Breast epithelium (tissue), 4 donors: Measurements from ENCODE around the gene LAMC1. TPM values are rescaled to one million over a fixed set of nuclear protein-coding genes. Genes with fewer than 3 reads are reported as not detected.

Experiments
- DNase-seq, 2 donors: peaks; one replicate each; pipeline ENCODE4 v3.0.0-alpha.2; 2019; ENCODE audit warnings: low spot score in 2 of 2
- H3K27ac ChIP-seq, 2 donors: fragments of 200-600 bp; sonication (generic) in 1 of 2; one replicate each; pipeline ENCODE4 v1.5.1; 2016 to 2019; ENCODE audit warnings: mild to moderate bottlenecking in 1 of 2
- H3K27me3 ChIP-seq, 2 donors: fragments of 200-600 bp; sonication (generic) in 1 of 2; one replicate each; pipeline versions ENCODE4 v1.5.1 to v1.6.0; 2017 to 2019; ENCODE audit warnings: control low read depth in 1 of 2, mild to moderate bottlenecking in 1 of 2
- H3K36me3 ChIP-seq: fragments of 200-600 bp; one replicate; pipeline ENCODE4 v1.5.1; 2019
- H3K4me1 ChIP-seq, 2 donors: fragments of 200-600 bp; sonication (generic); one replicate each; pipeline ENCODE4 v1.5.1; 2016 to 2019; ENCODE audit warnings: control low read depth in 1 of 2
- H3K4me3 ChIP-seq, 3 donors: fragments of 200-600 bp; sonication (generic); 1 replicate in 2 of 3; 2 replicates in 1 of 3; pipeline ENCODE4 v1.5.1; 2016 to 2019; ENCODE audit warnings: mild to moderate bottlenecking in 3 of 3, moderate library complexity in 2 of 3
- H3K9me3 ChIP-seq, 2 donors: fragments of 200-600 bp; sonication (generic) in 1 of 2; one replicate each; pipeline ENCODE4 v1.5.1; 2016 to 2019; ENCODE audit warnings: control low read depth in 1 of 2
- POLR2A ChIP-seq: fragments of 450-650 bp; IDR thresholded peaks from one replicate; pipeline ENCODE4 v1.6.1; 2016; ENCODE audit warnings: antibody characterized with exemption, mild to moderate bottlenecking, moderate library complexity
- POLR2AphosphoS5 ChIP-seq, 3 donors: sonication (generic); formaldehyde crosslinking; IDR thresholded peaks; one replicate each; pipeline ENCODE4 v1.6.1; 2017; ENCODE audit warnings: antibody characterized with exemption in 3 of 3
- intact Hi-C: fragments of 100-400 bp; cut with DNase I; formaldehyde crosslinking; loops from one replicate; pipeline ENCODE4 v1.15.1; 2023; ENCODE audit warnings: low total_unique reads
- total RNA-seq, 3 donors: library from RNA; depleted of rRNA; stranded (reverse); fragments of >200 nt; gene quantifications; one replicate each; pipeline ENCODE4 v1.1.0, GENCODE V29; 2016
- TF ChIP-seq, protein P1 (sequence below), 3 donors: fragments of 450-650 bp; IDR thresholded peaks; one replicate each; pipeline ENCODE4 v1.5.1; 2016 to 2017; ENCODE audit warnings: antibody characterized with exemption in 3 of 3, mild to moderate bottlenecking in 3 of 3, moderate library complexity in 3 of 3

The LAMC1 gene
- total RNA-seq, 3 donors from 2014 or later, result 125 to 679 (median 249) TPM

DNA sequence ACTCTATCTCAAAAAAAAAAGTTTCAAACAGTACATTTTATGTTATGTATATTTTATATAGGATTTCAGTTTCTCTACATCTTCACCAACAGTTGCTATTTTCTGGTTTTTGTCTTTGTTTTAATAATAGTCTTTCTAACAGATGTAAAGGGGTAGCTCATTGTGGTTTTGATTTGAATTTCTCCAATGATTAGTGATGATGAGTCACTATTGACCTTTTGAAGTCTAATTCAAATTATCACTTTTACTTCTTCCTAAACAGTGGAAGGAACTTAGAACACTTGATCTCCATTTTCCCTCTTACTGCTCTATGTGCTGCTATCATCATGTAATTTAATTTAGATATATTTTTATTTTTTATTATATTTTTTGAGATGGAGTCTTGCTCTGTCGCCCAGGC lies 38.6 kb upstream of the LAMC1 start:
- no peaks in the 10 kb centered on the region for H3K36me3 ChIP-seq
- H3K4me1 ChIP-seq, result no peaks in the 10 kb centered on the region
- no peak overlapping the region for H3K27ac ChIP-seq
- H3K27me3 ChIP-seq, result no peaks in the 10 kb centered on the region
- TF ChIP-seq, protein P1, sequence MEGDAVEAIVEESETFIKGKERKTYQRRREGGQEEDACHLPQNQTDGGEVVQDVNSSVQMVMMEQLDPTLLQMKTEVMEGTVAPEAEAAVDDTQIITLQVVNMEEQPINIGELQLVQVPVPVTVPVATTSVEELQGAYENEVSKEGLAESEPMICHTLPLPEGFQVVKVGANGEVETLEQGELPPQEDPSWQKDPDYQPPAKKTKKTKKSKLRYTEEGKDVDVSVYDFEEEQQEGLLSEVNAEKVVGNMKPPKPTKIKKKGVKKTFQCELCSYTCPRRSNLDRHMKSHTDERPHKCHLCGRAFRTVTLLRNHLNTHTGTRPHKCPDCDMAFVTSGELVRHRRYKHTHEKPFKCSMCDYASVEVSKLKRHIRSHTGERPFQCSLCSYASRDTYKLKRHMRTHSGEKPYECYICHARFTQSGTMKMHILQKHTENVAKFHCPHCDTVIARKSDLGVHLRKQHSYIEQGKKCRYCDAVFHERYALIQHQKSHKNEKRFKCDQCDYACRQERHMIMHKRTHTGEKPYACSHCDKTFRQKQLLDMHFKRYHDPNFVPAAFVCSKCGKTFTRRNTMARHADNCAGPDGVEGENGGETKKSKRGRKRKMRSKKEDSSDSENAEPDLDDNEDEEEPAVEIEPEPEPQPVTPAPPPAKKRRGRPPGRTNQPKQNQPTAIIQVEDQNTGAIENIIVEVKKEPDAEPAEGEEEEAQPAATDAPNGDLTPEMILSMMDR (IDR thresholded peaks at IDR 0.05), result no peak
- TF ChIP-seq POLR2AphosphoS5 (IDR thresholded peaks at IDR 0.05) (no peak), POLR2A (no peak)
- DNase-seq, result no peak
- H3K4me3 ChIP-seq, result no peak overlapping the region
- H3K9me3 ChIP-seq, result no peaks in the 10 kb centered on the region
- intact Hi-C loops, result no loop called here

DNA sequence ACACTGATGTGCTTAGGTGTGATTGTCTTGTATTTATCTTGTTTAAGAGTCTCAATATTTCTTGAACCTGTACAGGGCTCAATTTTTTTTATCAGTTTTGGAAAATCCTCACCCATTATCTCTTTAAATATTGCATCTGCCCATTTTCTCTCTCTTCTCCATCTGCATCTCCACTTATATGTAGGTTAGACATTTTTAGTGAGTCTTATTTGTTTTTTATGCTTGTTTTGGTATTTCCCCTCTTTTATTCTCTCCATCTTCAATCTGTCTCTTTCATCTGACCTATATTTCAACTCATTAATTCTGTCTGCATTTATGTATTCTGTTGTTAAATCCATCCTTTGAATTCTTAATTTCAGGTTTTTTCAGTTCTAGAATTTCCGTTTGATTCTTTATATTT lies 37.3 kb upstream of the LAMC1 start:
- no peaks in the 10 kb centered on the region for H3K27me3 ChIP-seq
- H3K36me3 ChIP-seq, result no peaks in the 10 kb centered on the region
- DNase-seq, result no peak
- no peak overlapping the region for H3K27ac ChIP-seq
- H3K9me3 ChIP-seq, result no peaks in the 10 kb centered on the region
- TF ChIP-seq POLR2AphosphoS5 (IDR thresholded peaks at IDR 0.05), result no peak
- TF ChIP-seq, protein P1 (IDR thresholded peaks at IDR 0.05), result no peak
- TF ChIP-seq POLR2A, result no peak
- no peaks in the 10 kb centered on the region for H3K4me1 ChIP-seq
- intact Hi-C loops, result no loop called here
- no peak overlapping the region for H3K4me3 ChIP-seq

DNA sequence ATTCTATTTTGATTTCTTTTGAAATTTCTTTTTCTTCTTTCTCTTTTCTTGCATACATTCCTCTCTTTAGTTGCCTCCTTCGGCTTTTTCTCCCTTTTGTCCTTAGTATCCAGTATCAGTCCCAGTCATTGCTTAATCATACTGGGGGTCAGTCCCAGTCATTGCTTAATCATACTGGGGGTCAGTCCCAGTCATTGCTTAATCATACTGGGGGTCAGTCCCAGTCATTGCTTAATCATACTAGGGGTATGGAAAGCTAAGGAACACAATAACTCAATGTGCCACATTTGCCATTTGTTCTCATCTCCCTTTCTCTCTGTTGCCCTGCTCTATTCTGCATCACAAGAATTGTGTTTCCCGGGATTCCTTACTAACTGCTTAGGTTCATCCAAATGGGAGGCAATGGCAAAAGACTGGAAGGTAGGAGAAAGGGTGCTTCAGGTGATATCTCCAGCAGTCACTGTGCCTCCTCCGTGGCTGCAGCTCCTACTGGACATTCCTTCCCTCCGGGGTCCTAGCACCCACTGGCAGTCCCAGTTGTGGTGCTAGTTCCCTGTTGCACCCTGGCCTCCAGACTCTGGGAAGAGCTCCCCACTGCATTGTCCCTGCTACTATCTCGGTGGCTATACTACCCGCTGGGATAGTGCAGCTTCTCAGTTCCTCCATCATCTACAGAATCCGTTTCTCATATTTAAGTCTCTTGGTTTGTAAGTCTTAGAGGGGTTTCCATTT lies 32.6 kb upstream of the LAMC1 start:
- no peak overlapping the region for H3K4me3 ChIP-seq
- H3K27ac ChIP-seq, result no peak overlapping the region
- DNase-seq, result no peak
- H3K9me3 ChIP-seq, result no peaks in the 10 kb centered on the region
- no peaks in the 10 kb centered on the region for H3K4me1 ChIP-seq
- TF ChIP-seq POLR2A (no peak), POLR2AphosphoS5 (IDR thresholded peaks at IDR 0.05) (no peak)
- TF ChIP-seq, protein P1 (IDR thresholded peaks at IDR 0.05), result no peak
- no peaks in the 10 kb centered on the region for H3K27me3 ChIP-seq
- H3K36me3 ChIP-seq, result no peaks in the 10 kb centered on the region
- intact Hi-C loops, result no loop called here

DNA sequence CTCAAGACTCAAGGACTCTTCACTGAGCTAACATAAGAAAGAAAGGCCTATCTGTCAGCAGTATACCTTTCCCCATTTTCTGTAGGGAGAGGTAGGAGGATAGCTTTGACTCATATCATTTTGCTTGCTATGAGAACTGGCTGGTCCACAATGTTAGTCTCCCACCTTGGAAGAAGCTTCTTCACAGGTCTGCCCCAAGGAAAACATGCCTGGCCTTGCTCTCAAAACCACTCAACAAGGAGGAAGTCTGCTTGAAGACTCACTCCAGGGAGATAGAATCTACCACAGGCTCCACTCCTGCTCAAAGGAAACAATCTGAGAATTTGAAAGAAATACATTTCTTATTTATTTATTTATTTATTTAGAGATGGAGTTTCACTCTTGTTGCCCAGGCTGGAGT lies 29.5 kb upstream of the LAMC1 start:
- Histone ChIP-seq H3K27me3 (no peaks in the 10 kb centered on the region), H3K4me1 (no peaks in the 10 kb centered on the region), H3K4me3 (no peak overlapping the region), H3K9me3 (no peaks in the 10 kb centered on the region), H3K27ac (no peak overlapping the region), H3K36me3 (no peaks in the 10 kb centered on the region)
- intact Hi-C loops, result no loop called here
- no peak for DNase-seq
- TF ChIP-seq POLR2A, result no peak

DNA sequence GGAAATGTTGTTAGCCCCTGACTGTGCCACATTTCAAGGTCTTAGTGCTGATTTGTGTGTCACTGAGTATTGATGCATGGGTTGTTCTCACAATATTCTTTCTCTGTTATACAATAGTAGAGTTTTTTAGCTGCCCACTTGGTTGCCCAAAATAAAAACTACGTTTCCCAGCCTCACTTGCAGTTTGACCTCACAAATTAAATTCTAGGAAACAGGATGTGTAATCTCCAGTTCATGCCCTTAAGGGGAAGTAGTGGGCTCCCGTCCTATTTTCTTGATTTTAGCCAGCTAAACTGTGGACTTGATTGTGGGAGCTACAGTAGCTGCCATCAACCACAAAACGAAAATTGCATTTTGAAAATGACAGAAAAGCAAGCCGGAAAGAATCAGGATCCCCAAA lies 27.3 kb upstream of the LAMC1 start:
- Histone ChIP-seq H3K4me3 (no peak overlapping the region), H3K9me3 (no peaks in the 10 kb centered on the region), H3K27me3 (no peaks in the 10 kb centered on the region), H3K36me3 (no peaks in the 10 kb centered on the region), H3K4me1 (no peaks in the 10 kb centered on the region), H3K27ac (no peak overlapping the region)
- intact Hi-C loops, result loop anchor here (5.0 kb wide), 1 partner anchor 629 kb away; no protein-coding TSS in a partner anchor
- no peak for TF ChIP-seq POLR2AphosphoS5 (IDR thresholded peaks at IDR 0.05)
- TF ChIP-seq, protein P1 (IDR thresholded peaks at IDR 0.05), result no peak
- no peak for TF ChIP-seq POLR2A
- DNase-seq, result no peak
